T-cell (primary cell): ENCODE results near the gene FAM124B. TPM values are rescaled to one million over a fixed set of nuclear protein-coding genes. Genes with fewer than 3 reads are reported as not detected.
A peak's percentile ranks its signal among the peaks of the same experiment; 100 is the strongest.

Source experiments
- ATAC-seq, 4 experiments: fragments of 200-7000 bp in 3 of 4; fragments of 150-1000 bp in 1 of 4; cut with Tn5 transposase; replicated peaks in 1 of 4; 1 replicate in 3 of 4; 2 replicates in 1 of 4; pipeline ENCODE4 v1.10.0; 2021; ENCODE audit warnings: moderate library complexity in 3 of 4, mild to moderate bottlenecking in 2 of 4, moderate number of reproducible peaks in 1 of 4
- CTCF ChIA-PET, 2 donors: fragments of 300-600 bp; sonication (Branson Sonifier 250); formaldehyde crosslinking; loops; one replicate each; lab custom pipeline; 2022; ENCODE audit warnings: antibody characterized with exemption in 2 of 2; lab: Charles Lee
- POLR2A ChIA-PET, 2 donors: fragments of 300-600 bp; sonication (Branson Sonifier 250); formaldehyde crosslinking; loops; one replicate each; lab custom pipeline; 2022; ENCODE audit warnings: antibody characterized with exemption in 2 of 2; lab: Charles Lee
- DNase-seq, 35 experiments: peaks; one replicate each; pipeline versions ENCODE4 v3.0.0 to v3.0.0-alpha.2; 2013 to 2023
- H3K27ac ChIP-seq: one replicate; pipeline ENCODE4 v1.5.1; 2013; ENCODE audit warnings: low read length
- H3K27me3 ChIP-seq, 2 experiments: replicated peaks in 1 of 2; 1 replicate in 1 of 2; 2 replicates in 1 of 2; pipeline versions ENCODE4 v1.6.1 to v1.7.0; 2013; ENCODE audit warnings: low read length in 1 of 2, mixed read lengths in 1 of 2; ENCODE audit not compliant: control insufficient read depth in 2 of 2, insufficient read depth in 2 of 2; ENCODE audit errors: extremely low read depth in 1 of 2
- H3K36me3 ChIP-seq, 2 donors: 1 replicate in 1 of 2; 2 replicates in 1 of 2; pipeline versions ENCODE4 v1.6.1 to v1.7.0; 2013; ENCODE audit warnings: low read length in 1 of 2; ENCODE audit not compliant: control insufficient read depth in 2 of 2, insufficient read depth in 1 of 2; ENCODE audit errors: extremely low read depth in 1 of 2
- H3K4me1 ChIP-seq, 2 experiments: 1 replicate in 1 of 2; 2 replicates in 1 of 2; pipeline versions ENCODE4 v1.6.1 to v1.7.0; 2013; ENCODE audit warnings: low read length in 2 of 2, mixed read lengths in 1 of 2; ENCODE audit not compliant: insufficient read depth in 2 of 2, control insufficient read depth in 1 of 2; ENCODE audit errors: extremely low read depth in 1 of 2
- H3K4me3 ChIP-seq, 2 donors: 1 replicate in 1 of 2; 2 replicates in 1 of 2; pipeline versions ENCODE4 v1.5.1 to v1.7.0; 2013; ENCODE audit warnings: mild to moderate bottlenecking in 2 of 2, low read length in 1 of 2, moderate library complexity in 1 of 2; ENCODE audit not compliant: control insufficient read depth in 1 of 2; ENCODE audit errors: extremely low read depth in 1 of 2
- H3K9me3 ChIP-seq: 2 replicates; pipeline ENCODE4 v1.7.0; 2013
- H3K27ac Mint-ChIP-seq, 2 donors: one replicate each; pipeline ENCODE4 v1.8.0; 2020 to 2021; ENCODE audit warnings: mild to moderate bottlenecking in 2 of 2, mixed read lengths in 2 of 2
- H3K27me3 Mint-ChIP-seq, 2 donors: one replicate each; pipeline ENCODE4 v1.8.0; 2021 to 2022; ENCODE audit warnings: mixed read lengths in 2 of 2
- H3K36me3 Mint-ChIP-seq: one replicate; pipeline ENCODE4 v1.8.0; 2021; ENCODE audit warnings: mixed read lengths
- H3K4me1 Mint-ChIP-seq, 3 donors: one replicate each; pipeline ENCODE4 v1.8.0; 2020 to 2022; ENCODE audit warnings: mixed read lengths in 3 of 3, mild to moderate bottlenecking in 1 of 3
- H3K4me3 Mint-ChIP-seq, 3 donors: one replicate each; pipeline ENCODE4 v1.8.0; 2020 to 2022; ENCODE audit warnings: mild to moderate bottlenecking in 3 of 3, mixed read lengths in 3 of 3, moderate library complexity in 3 of 3
- H3K9me3 Mint-ChIP-seq, 3 donors: one replicate each; pipeline ENCODE4 v1.8.0; 2020 to 2022; ENCODE audit warnings: mixed read lengths in 3 of 3
- WGBS: methylation state at CpG from one replicate; pipeline ENCODE4 v1.1.5; 2013; ENCODE audit warnings: missing lambda C conversion rate; ENCODE audit not compliant: insufficient coverage; 5-methylcytosine and 5-hydroxymethylcytosine counted together
- total RNA-seq, 35 experiments: library from RNA in 6 of 35; stranded (reverse) in 6 of 35; fragments of 120-200 nt in 1 of 35; gene quantifications; one replicate each; pipeline versions ENCODE4 v1.2.1 to v1.2.4 and lab custom pipeline; 2013 to 2026

Gene FAM124B
- total RNA-seq, 5 donors from 2014 or later (not counting 1 experiment from before 2014, with no cell fraction given) = 0.20 to 1.2 (median 0.76) TPM; not detected in 1

- peaks cover 3 to 11% of the 10 kb centered on the region in 2 donors for H3K27me3 Mint-ChIP-seq
- peaks cover 0 to 6% of the 10 kb centered on the region in 2 experiments for H3K27me3 ChIP-seq
- H3K9me3 ChIP-seq = no peaks in the 10 kb centered on the region
- no peaks in the 10 kb centered on the region for H3K36me3 Mint-ChIP-seq
- H3K4me1 Mint-ChIP-seq = no peaks in the 10 kb centered on the region
- no peak overlapping the region for H3K4me3 Mint-ChIP-seq
- ATAC-seq (no peak), DNase-seq (no peak)
- no peaks in the 10 kb centered on the region for H3K36me3 ChIP-seq
- CTCF ChIA-PET = no interaction called here
- H3K4me1 ChIP-seq = no peaks in the 10 kb centered on the region
- WGBS = 91% methylated on average over 4 of the region's 4 CpGs
- peaks cover 3 to 5% (median 4%) of the 10 kb centered on the region in 3 donors for H3K9me3 Mint-ChIP-seq
- H3K4me3 ChIP-seq = no peak overlapping the region
- no peak overlapping the region for H3K27ac Mint-ChIP-seq
- POLR2A ChIA-PET = no interaction called here
- no peak overlapping the region for H3K27ac ChIP-seq
Measured at GRCh38 chr2:224417947-224418346, 16.0 kb upstream of the FAM124B start.

GRCh38 chr2:224417361-224417729 is 15.4 kb upstream of the FAM124B start:
- peaks cover 3 to 5% (median 4%) of the 10 kb centered on the region in 3 donors for H3K9me3 Mint-ChIP-seq
- no peak overlapping the region for H3K27ac Mint-ChIP-seq
- no peaks in the 10 kb centered on the region for H3K36me3 ChIP-seq
- ChIA-PET CTCF (no interaction called here), POLR2A (no interaction called here)
- H3K4me3 Mint-ChIP-seq = no peak overlapping the region
- no peak for ATAC-seq
- peaks cover 3 to 11% of the 10 kb centered on the region in 2 donors for H3K27me3 Mint-ChIP-seq
- no CpG with 5 or more reads among the region's 1 CpG for WGBS
- H3K27ac ChIP-seq = no peak overlapping the region
- H3K4me3 ChIP-seq = no peak overlapping the region
- no peaks in the 10 kb centered on the region for H3K4me1 Mint-ChIP-seq
- no peaks in the 10 kb centered on the region for H3K9me3 ChIP-seq
- H3K27me3 ChIP-seq = peaks cover 0 to 9% of the 10 kb centered on the region in 2 experiments
- DNase-seq = no peak
- H3K4me1 ChIP-seq = no peaks in the 10 kb centered on the region
- H3K36me3 Mint-ChIP-seq = no peaks in the 10 kb centered on the region

- Histone ChIP-seq H3K4me1 (no peaks in the 10 kb centered on the region), H3K27ac (no peak overlapping the region), H3K4me3 (no peak overlapping the region), H3K27me3 (peaks cover 0 to 9% of the 10 kb centered on the region in 2 experiments), H3K9me3 (no peaks in the 10 kb centered on the region), H3K36me3 (no peaks in the 10 kb centered on the region)
- H3K4me3 Mint-ChIP-seq = no peak overlapping the region
- POLR2A ChIA-PET = no interaction called here
- CTCF ChIA-PET = no interaction called here
- no peak for ATAC-seq
- peaks cover 3 to 11% of the 10 kb centered on the region in 2 donors for H3K27me3 Mint-ChIP-seq
- DNase-seq = no peak
- H3K27ac Mint-ChIP-seq = no peak overlapping the region
- H3K4me1 Mint-ChIP-seq = no peaks in the 10 kb centered on the region
- H3K9me3 Mint-ChIP-seq = peaks cover 3 to 5% (median 4%) of the 10 kb centered on the region in 3 donors
- WGBS = 92% methylated on average over 2 of the region's 5 CpGs
- H3K36me3 Mint-ChIP-seq = no peaks in the 10 kb centered on the region
Measured at GRCh38 chr2:224416656-224417360, 14.9 kb upstream of the FAM124B start.

GRCh38 chr2:224413381-224413780 is 11.5 kb upstream of the FAM124B start:
- peak in 1 of 4 experiments; percentile 7 for ATAC-seq
- 80% methylated on average over 1 of the region's 2 CpGs for WGBS
- POLR2A ChIA-PET = no interaction called here

GRCh38 chr2:224412141-224413015 is 10.5 kb upstream of the FAM124B start:
- no peaks in the 10 kb centered on the region for H3K36me3 ChIP-seq
- ATAC-seq (no peak), DNase-seq (no peak)
- H3K36me3 Mint-ChIP-seq = no peaks in the 10 kb centered on the region
- ChIA-PET CTCF (interaction anchor here (0.5 to 0.6 kb wide), 2 partner anchors 238 to 240 kb away, joined by 3 to 4 read pairs; no protein-coding TSS in a partner anchor), POLR2A (interaction anchor here in 1 of 2 donors (0.6 kb wide), 1 partner anchor 9 kb away, joined by 3 read pairs; no protein-coding TSS in a partner anchor)
- H3K9me3 ChIP-seq = no peaks in the 10 kb centered on the region
- H3K27ac Mint-ChIP-seq = no peak overlapping the region
- peaks cover 0 to 8% of the 10 kb centered on the region in 2 experiments for H3K27me3 ChIP-seq
- H3K27ac ChIP-seq = no peak overlapping the region
- H3K9me3 Mint-ChIP-seq = no peaks in the 10 kb centered on the region
- H3K4me1 Mint-ChIP-seq = peaks cover 0 to 3% (median 2%) of the 10 kb centered on the region in 3 donors
- WGBS = 91% methylated on average over 13 of the region's 18 CpGs
- no peak overlapping the region for H3K4me3 Mint-ChIP-seq
- H3K4me3 ChIP-seq = no peak overlapping the region
- H3K4me1 ChIP-seq = no peaks in the 10 kb centered on the region
- peaks cover 4 to 8% of the 10 kb centered on the region in 2 donors for H3K27me3 Mint-ChIP-seq

More at GRCh38 chr2:224413381-224413780, 11.5 kb upstream of the FAM124B start:
- Mint-ChIP-seq H3K4me1 (no peaks in the 10 kb centered on the region), H3K4me3 (no peak overlapping the region), H3K9me3 (no peaks in the 10 kb centered on the region), H3K27me3 (peaks cover 0 to 7% of the 10 kb centered on the region in 2 donors), H3K36me3 (no peaks in the 10 kb centered on the region), H3K27ac (no peak overlapping the region)
- H3K36me3 ChIP-seq = no peaks in the 10 kb centered on the region
- H3K27me3 ChIP-seq = peaks cover 0 to 11% of the 10 kb centered on the region in 2 experiments
- H3K27ac ChIP-seq = no peak overlapping the region
- no peak for DNase-seq
- no peaks in the 10 kb centered on the region for H3K4me1 ChIP-seq
- H3K9me3 ChIP-seq = no peaks in the 10 kb centered on the region
- H3K4me3 ChIP-seq = no peak overlapping the region
- CTCF ChIA-PET = no interaction called here

- Histone ChIP-seq H3K36me3 (no peaks in the 10 kb centered on the region), H3K4me1 (no peaks in the 10 kb centered on the region), H3K4me3 (no peak overlapping the region), H3K27ac (no peak overlapping the region), H3K9me3 (no peaks in the 10 kb centered on the region), H3K27me3 (peaks cover 0 to 10% of the 10 kb centered on the region in 2 experiments)
- Mint-ChIP-seq H3K9me3 (no peaks in the 10 kb centered on the region), H3K4me1 (peaks cover 0 to 11% (median 3%) of the 10 kb centered on the region in 3 donors), H3K27me3 (peaks cover 11 to 14% of the 10 kb centered on the region in 2 donors), H3K36me3 (no peaks in the 10 kb centered on the region), H3K4me3 (no peak overlapping the region), H3K27ac (no peak overlapping the region)
- POLR2A ChIA-PET = no interaction called here
- CTCF ChIA-PET = no interaction called here
- no peak for DNase-seq
- no peak for ATAC-seq
- 96% methylated on average over 2 of the region's 3 CpGs for WGBS
Measured at GRCh38 chr2:224410946-224411561, 9.1 kb upstream of the FAM124B start.
